Activated CD8-positive, alpha-beta T cell treated with anti-CD3 and anti-CD28 coated beads for 36 hours (primary cell): ENCODE data around the gene VWA3B. TPM values are rescaled to one million over a fixed set of nuclear protein-coding genes. Genes with fewer than 3 reads are reported as not detected.

Experiments
- ATAC-seq: fragments of 200-7000 bp; cut with Tn5 transposase; one replicate; pipeline ENCODE4 v1.10.0; 2021; ENCODE audit warnings: mild to moderate bottlenecking, moderate library complexity
- CTCF ChIA-PET: fragments of 350-600 bp; sonication (Branson Sonifier 250); formaldehyde crosslinking; loops from one replicate; lab custom pipeline; 2021; ENCODE audit warnings: antibody characterized with exemption; lab: Charles Lee
- POLR2A ChIA-PET: fragments of 350-600 bp; sonication (Branson Sonifier 250); formaldehyde crosslinking; loops from one replicate; lab custom pipeline; 2021; ENCODE audit warnings: antibody characterized with exemption; lab: Charles Lee
- DNase-seq: peaks from one replicate; pipeline ENCODE4 v3.0.0-alpha.2; 2020
- H3K27ac Mint-ChIP-seq: one replicate; pipeline ENCODE4 v1.8.0; 2021; ENCODE audit warnings: mild to moderate bottlenecking, mixed read lengths
- H3K27me3 Mint-ChIP-seq: one replicate; pipeline ENCODE4 v1.8.0; 2021; ENCODE audit warnings: mixed read lengths
- H3K36me3 Mint-ChIP-seq: one replicate; pipeline ENCODE4 v1.8.0; 2021; ENCODE audit warnings: low read depth, mixed read lengths
- H3K4me1 Mint-ChIP-seq: one replicate; pipeline ENCODE4 v1.8.0; 2021; ENCODE audit warnings: low read depth, mixed read lengths
- H3K4me3 Mint-ChIP-seq: one replicate; pipeline ENCODE4 v1.8.0; 2021; ENCODE audit warnings: mild to moderate bottlenecking, moderate library complexity, mixed read lengths
- H3K9me3 Mint-ChIP-seq: one replicate; pipeline ENCODE4 v1.8.0; 2021; ENCODE audit warnings: mixed read lengths
- intact Hi-C: fragments of 100-400 bp; cut with micrococcal nuclease; formaldehyde crosslinking; loops from one replicate; pipeline ENCODE4 v1.10.0; 2022
- total RNA-seq, 2 experiments: library from RNA; stranded (reverse); gene quantifications; one replicate each; pipeline ENCODE4 v1.2.3, GENCODE V29; 2021
- TF ChIP-seq, protein P1 (sequence below): fragments of 200-600 bp; IDR thresholded peaks from one replicate; pipeline ENCODE4 v1.8.0; 2022; ENCODE audit warnings: antibody characterized with exemption, mild to moderate bottlenecking

The VWA3B gene
- total RNA-seq, 2 experiments from 2014 or later: not detected

GRCh38 chr2:98308532-98308931, 221.6 kb downstream of the VWA3B start:
- CTCF ChIA-PET: no interaction called here
- no peak for ATAC-seq
- no peaks in the 10 kb centered on the region for H3K9me3 Mint-ChIP-seq
- DNase-seq: no peak
- H3K4me1 Mint-ChIP-seq: no peaks in the 10 kb centered on the region
- TF ChIP-seq, protein P1, sequence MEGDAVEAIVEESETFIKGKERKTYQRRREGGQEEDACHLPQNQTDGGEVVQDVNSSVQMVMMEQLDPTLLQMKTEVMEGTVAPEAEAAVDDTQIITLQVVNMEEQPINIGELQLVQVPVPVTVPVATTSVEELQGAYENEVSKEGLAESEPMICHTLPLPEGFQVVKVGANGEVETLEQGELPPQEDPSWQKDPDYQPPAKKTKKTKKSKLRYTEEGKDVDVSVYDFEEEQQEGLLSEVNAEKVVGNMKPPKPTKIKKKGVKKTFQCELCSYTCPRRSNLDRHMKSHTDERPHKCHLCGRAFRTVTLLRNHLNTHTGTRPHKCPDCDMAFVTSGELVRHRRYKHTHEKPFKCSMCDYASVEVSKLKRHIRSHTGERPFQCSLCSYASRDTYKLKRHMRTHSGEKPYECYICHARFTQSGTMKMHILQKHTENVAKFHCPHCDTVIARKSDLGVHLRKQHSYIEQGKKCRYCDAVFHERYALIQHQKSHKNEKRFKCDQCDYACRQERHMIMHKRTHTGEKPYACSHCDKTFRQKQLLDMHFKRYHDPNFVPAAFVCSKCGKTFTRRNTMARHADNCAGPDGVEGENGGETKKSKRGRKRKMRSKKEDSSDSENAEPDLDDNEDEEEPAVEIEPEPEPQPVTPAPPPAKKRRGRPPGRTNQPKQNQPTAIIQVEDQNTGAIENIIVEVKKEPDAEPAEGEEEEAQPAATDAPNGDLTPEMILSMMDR: no peak
- no peak overlapping the region for H3K4me3 Mint-ChIP-seq
- no peak overlapping the region for H3K27ac Mint-ChIP-seq
- intact Hi-C loops: no loop called here
- H3K36me3 Mint-ChIP-seq: no peaks in the 10 kb centered on the region
- POLR2A ChIA-PET: no interaction called here
- peaks cover 20% of the 10 kb centered on the region for H3K27me3 Mint-ChIP-seq

DNA sequence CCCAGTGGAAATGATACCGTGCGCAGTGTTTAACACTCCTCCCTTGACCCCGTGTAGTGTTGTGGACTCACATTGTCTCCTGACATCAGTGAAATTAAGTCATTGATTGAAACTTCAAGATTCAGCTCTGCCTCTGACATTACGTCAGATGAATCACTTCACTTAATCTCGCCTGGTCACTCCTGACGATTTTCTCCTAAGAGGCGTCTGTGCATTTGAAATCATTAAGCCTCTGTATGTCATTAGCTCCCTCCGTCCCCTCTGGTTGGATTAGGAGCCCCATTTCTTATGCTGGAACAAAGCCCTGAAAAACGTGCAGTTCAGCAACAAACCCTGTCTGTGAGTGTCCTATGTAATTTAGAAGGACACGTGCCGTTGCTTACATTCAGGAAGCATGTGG, 222.6 kb downstream of the VWA3B start:
- Mint-ChIP-seq H3K4me3 (no peak overlapping the region), H3K4me1 (no peaks in the 10 kb centered on the region), H3K36me3 (no peaks in the 10 kb centered on the region), H3K27ac (no peak overlapping the region), H3K27me3 (peaks cover 21% of the 10 kb centered on the region), H3K9me3 (no peaks in the 10 kb centered on the region)
- ChIA-PET POLR2A (no interaction called here), CTCF (no interaction called here)
- no peak for DNase-seq
- intact Hi-C loops: no loop called here
- no peak for ATAC-seq
- TF ChIP-seq, protein P1: no peak

DNA sequence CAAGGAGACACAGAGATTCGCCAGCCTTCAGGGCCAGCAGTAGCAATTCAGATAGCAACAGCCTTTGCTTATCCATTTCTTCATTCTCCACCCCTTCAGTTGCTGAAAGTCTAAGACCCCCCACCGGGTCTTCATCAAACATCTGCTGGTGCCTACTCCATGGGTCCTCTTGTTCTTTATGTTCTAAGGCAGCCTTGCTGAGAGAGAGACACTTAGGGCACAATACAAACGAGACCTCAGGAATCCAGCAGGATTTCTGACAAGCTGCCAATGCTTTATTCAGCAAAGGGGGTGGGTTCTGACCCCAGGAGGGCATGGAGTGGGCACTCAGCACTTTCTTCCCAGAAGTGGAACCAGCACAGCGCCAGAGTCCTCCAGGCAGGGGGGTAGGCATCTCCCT, 223.0 kb downstream of the VWA3B start:
- ChIA-PET POLR2A (no interaction called here), CTCF (no interaction called here)
- H3K27ac Mint-ChIP-seq: no peak overlapping the region
- no peak overlapping the region for H3K4me3 Mint-ChIP-seq
- TF ChIP-seq, protein P1: no peak
- no peaks in the 10 kb centered on the region for H3K4me1 Mint-ChIP-seq
- intact Hi-C loops: no loop called here
- no peaks in the 10 kb centered on the region for H3K9me3 Mint-ChIP-seq
- no peak for DNase-seq
- H3K27me3 Mint-ChIP-seq: peaks cover 16% of the 10 kb centered on the region
- no peak for ATAC-seq
- H3K36me3 Mint-ChIP-seq: no peaks in the 10 kb centered on the region

- Mint-ChIP-seq H3K4me3 (no peak overlapping the region), H3K27ac (no peak overlapping the region), H3K9me3 (no peaks in the 10 kb centered on the region), H3K4me1 (no peaks in the 10 kb centered on the region), H3K27me3 (peaks cover 12% of the 10 kb centered on the region), H3K36me3 (no peaks in the 10 kb centered on the region)
- ATAC-seq: no peak
- intact Hi-C loops: no loop called here
- TF ChIP-seq, protein P1: no peak
- DNase-seq: no peak
- CTCF ChIA-PET: interaction anchor here (0.8 to 1.4 kb wide), 4 partner anchors 42 to 504 kb away, joined by 3 read pairs; no protein-coding TSS in a partner anchor
- POLR2A ChIA-PET: no interaction called here
Observed at GRCh38 chr2:98311090-98311489, 224.1 kb downstream of the VWA3B start.

- TF ChIP-seq, protein P1: no peak
- Mint-ChIP-seq H3K9me3 (no peaks in the 10 kb centered on the region), H3K36me3 (no peaks in the 10 kb centered on the region), H3K4me1 (no peaks in the 10 kb centered on the region), H3K27me3 (peaks cover 14% of the 10 kb centered on the region), H3K4me3 (no peak overlapping the region), H3K27ac (no peak overlapping the region)
- no peak for ATAC-seq
- CTCF ChIA-PET: interaction anchor here (1.0 to 1.4 kb wide), 3 partner anchors 43 to 505 kb away, joined by 3 read pairs; no protein-coding TSS in a partner anchor
- intact Hi-C loops: no loop called here
- DNase-seq: peak; percentile 8
- POLR2A ChIA-PET: no interaction called here
Observed at GRCh38 chr2:98311771-98312545, 225.0 kb downstream of the VWA3B start.
